Measurements from ENCODE around the gene C19orf33.
"Not testable (repeated sequence)": the region's sequence is repeated elsewhere in the genome, so short reads cannot be mapped to it uniquely, and the experiment has no call there.

The C19orf33 gene

GRCh38 chr19:38303517-38304351 is at the start of gene C19orf33:
TSS of gene C19orf33 (plus strand) at chr19:38304251. CDS start at chr19:38304262, 11 bp downstream.
- no peak for DNase-seq

- DNase-seq, result no peak
These were observed 48.6 kb upstream of the C19orf33 start for GRCh38 chr19:38255383-38256014.

- not testable (repeated sequence) for DNase-seq
These were observed 42.1 kb upstream of the C19orf33 start for GRCh38 chr19:38261942-38262341.

- no peak for DNase-seq
These were observed 41.3 kb upstream of the C19orf33 start for GRCh38 chr19:38262585-38263268.

GRCh38 chr19:38263689-38264485 is 40.2 kb upstream of the C19orf33 start:
- DNase-seq, result peak; percentile 96

GRCh38 chr19:38264486-38265212 is 39.4 kb upstream of the C19orf33 start, which contains the start of gene SPINT2:
TSS of gene SPINT2 (plus strand) at chr19:38264573. CDS start at chr19:38264893, 320 bp downstream.
- DNase-seq, result peak; percentile 93

GRCh38 chr19:38265213-38265861 is 38.7 kb upstream of the C19orf33 start:
- DNase-seq, result no peak

GRCh38 chr19:38265921-38266429 is 38.1 kb upstream of the C19orf33 start:
- no peak for DNase-seq

- no peak for DNase-seq
These were observed 37.0 kb upstream of the C19orf33 start for GRCh38 chr19:38266981-38267597.

GRCh38 chr19:38267761-38268483 is 36.1 kb upstream of the C19orf33 start:
- DNase-seq, result no peak

- DNase-seq, result no peak
These were observed 35.5 kb upstream of the C19orf33 start for GRCh38 chr19:38268539-38268938.

- DNase-seq, result no peak
These were observed 33.4 kb upstream of the C19orf33 start for GRCh38 chr19:38270587-38271167.

- no peak for DNase-seq
These were observed 30.6 kb upstream of the C19orf33 start for GRCh38 chr19:38273499-38273898.

- DNase-seq, result no peak
These were observed 29.3 kb upstream of the C19orf33 start for GRCh38 chr19:38274739-38275138.

GRCh38 chr19:38276942-38277517 is 27.0 kb upstream of the C19orf33 start:
- no peak for DNase-seq

- DNase-seq, result no peak
These were observed 26.5 kb upstream of the C19orf33 start for GRCh38 chr19:38277549-38277948.

- DNase-seq, result no peak
These were observed 25.9 kb upstream of the C19orf33 start for GRCh38 chr19:38277969-38278680.

GRCh38 chr19:38278751-38279150 is 25.3 kb upstream of the C19orf33 start:
- no peak for DNase-seq
